ENCODE measurements around the gene METTL6.

The METTL6 gene

DNA sequence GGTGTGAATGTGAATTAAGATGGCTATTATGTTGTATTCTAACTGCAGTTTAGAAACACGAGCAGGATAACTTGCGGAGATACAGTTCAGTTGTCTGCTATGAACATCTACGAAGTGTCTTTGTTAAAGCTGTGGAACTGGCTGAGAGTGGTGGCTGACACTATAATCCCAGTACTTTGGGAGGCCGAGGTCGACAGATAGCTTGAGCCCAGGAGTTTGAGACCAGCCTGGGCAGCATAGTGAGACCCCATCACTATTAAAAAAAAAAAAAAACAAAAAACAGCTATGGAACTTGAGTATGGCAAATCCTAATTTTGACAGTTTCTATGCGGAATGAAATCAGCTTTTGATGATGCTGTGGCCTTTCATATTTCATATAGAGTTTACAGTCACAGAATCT is 1.7 kb upstream of the METTL6 start:
- no peak for DNase-seq (ENCODE audit: low read depth in 1 of 2, low spot score in 1 of 2)
- Histone ChIP-seq H3K27ac (replicated peaks) (no peak overlapping the region), H3K27me3 (ENCODE audit: insufficient read depth, poor library complexity, severe bottlenecking) (no peaks in the 10 kb centered on the region), H3K4me3 (replicated peaks; ENCODE audit: insufficient read depth, low read length) (peak overlapping the region; percentile 86)
- no peak for TF ChIP-seq POLR2AphosphoS5 (IDR thresholded peaks at IDR 0.05; ENCODE audit: low read depth)
- TF ChIP-seq, protein P1, sequence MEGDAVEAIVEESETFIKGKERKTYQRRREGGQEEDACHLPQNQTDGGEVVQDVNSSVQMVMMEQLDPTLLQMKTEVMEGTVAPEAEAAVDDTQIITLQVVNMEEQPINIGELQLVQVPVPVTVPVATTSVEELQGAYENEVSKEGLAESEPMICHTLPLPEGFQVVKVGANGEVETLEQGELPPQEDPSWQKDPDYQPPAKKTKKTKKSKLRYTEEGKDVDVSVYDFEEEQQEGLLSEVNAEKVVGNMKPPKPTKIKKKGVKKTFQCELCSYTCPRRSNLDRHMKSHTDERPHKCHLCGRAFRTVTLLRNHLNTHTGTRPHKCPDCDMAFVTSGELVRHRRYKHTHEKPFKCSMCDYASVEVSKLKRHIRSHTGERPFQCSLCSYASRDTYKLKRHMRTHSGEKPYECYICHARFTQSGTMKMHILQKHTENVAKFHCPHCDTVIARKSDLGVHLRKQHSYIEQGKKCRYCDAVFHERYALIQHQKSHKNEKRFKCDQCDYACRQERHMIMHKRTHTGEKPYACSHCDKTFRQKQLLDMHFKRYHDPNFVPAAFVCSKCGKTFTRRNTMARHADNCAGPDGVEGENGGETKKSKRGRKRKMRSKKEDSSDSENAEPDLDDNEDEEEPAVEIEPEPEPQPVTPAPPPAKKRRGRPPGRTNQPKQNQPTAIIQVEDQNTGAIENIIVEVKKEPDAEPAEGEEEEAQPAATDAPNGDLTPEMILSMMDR (IDR thresholded peaks at IDR 0.05; ENCODE audit: insufficient read depth, low read length) = no peak
- TF ChIP-seq GABPA (IDR thresholded peaks at IDR 0.05; ENCODE audit: low read depth) = no peak
- no peak for TF ChIP-seq SPI1 (IDR thresholded peaks at IDR 0.05; ENCODE audit: borderline replicate concordance, low read depth)
- TF ChIP-seq, protein P2, sequence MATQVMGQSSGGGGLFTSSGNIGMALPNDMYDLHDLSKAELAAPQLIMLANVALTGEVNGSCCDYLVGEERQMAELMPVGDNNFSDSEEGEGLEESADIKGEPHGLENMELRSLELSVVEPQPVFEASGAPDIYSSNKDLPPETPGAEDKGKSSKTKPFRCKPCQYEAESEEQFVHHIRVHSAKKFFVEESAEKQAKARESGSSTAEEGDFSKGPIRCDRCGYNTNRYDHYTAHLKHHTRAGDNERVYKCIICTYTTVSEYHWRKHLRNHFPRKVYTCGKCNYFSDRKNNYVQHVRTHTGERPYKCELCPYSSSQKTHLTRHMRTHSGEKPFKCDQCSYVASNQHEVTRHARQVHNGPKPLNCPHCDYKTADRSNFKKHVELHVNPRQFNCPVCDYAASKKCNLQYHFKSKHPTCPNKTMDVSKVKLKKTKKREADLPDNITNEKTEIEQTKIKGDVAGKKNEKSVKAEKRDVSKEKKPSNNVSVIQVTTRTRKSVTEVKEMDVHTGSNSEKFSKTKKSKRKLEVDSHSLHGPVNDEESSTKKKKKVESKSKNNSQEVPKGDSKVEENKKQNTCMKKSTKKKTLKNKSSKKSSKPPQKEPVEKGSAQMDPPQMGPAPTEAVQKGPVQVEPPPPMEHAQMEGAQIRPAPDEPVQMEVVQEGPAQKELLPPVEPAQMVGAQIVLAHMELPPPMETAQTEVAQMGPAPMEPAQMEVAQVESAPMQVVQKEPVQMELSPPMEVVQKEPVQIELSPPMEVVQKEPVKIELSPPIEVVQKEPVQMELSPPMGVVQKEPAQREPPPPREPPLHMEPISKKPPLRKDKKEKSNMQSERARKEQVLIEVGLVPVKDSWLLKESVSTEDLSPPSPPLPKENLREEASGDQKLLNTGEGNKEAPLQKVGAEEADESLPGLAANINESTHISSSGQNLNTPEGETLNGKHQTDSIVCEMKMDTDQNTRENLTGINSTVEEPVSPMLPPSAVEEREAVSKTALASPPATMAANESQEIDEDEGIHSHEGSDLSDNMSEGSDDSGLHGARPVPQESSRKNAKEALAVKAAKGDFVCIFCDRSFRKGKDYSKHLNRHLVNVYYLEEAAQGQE (IDR thresholded peaks at IDR 0.05; ENCODE audit: insufficient replicate concordance, low read depth) = no peak

DNA sequence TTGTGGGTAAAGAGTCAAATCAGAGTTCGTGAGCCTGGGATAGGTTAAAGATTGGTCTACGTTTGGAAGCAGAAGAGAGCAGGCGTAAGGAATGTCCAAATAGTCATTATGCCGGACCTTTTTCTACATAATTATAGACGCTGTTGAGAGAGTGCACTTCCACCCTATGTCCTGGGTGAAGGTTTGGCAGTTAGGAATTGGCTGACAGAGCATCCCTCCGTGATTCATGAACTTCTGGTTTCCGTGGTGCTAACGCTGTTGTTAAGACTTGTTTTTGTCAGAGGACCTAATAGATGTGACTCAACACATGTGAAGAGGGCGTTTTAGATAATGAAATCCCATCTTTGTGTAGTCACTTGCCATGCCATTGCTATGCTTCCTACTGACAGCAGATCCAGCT is 1.2 kb upstream of the METTL6 start:
- TF ChIP-seq POLR2AphosphoS5 (IDR thresholded peaks at IDR 0.05; ENCODE audit: low read depth) (no peak), SPI1 (IDR thresholded peaks at IDR 0.05; ENCODE audit: borderline replicate concordance, low read depth) (no peak), GABPA (IDR thresholded peaks at IDR 0.05; ENCODE audit: low read depth) (no peak)
- TF ChIP-seq, protein P1 (IDR thresholded peaks at IDR 0.05; ENCODE audit: insufficient read depth, low read length) = no peak
- TF ChIP-seq, protein P2 (IDR thresholded peaks at IDR 0.05; ENCODE audit: insufficient replicate concordance, low read depth) = no peak
- H3K27ac ChIP-seq (replicated peaks) = peak overlapping the region; percentile 84; the same call in 1 of the 2 replicates
- no peak for DNase-seq (ENCODE audit: low read depth in 1 of 2, low spot score in 1 of 2)
- H3K4me3 ChIP-seq (replicated peaks; ENCODE audit: insufficient read depth, low read length) = peak overlapping the region; percentile 86
- H3K27me3 ChIP-seq (ENCODE audit: insufficient read depth, poor library complexity, severe bottlenecking) = no peaks in the 10 kb centered on the region

DNA sequence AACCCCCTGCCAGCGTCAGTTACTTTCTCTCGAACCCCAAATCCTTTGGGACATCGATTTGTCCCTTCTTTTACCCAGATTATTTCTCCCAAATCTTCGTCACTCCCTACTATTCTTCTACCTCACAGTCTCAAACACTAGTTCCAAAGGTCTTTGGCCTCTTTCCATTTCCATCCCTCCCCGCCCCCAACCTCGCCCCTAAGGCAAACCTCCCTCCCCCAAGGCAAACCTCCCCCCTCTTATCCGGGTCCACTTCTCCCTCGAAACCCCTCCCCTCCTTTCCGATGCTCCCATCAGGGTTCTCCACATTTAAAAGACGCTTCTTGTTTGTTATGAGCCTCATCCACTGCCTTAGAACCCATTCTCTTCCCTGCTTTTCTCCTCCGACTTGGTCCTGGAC is 637 bp upstream of the METTL6 start:
- DNase-seq (ENCODE audit: low read depth in 1 of 2, low spot score in 1 of 2) = no peak
- Histone ChIP-seq H3K27me3 (ENCODE audit: insufficient read depth, poor library complexity, severe bottlenecking) (no peaks in the 10 kb centered on the region), H3K4me3 (replicated peaks; ENCODE audit: insufficient read depth, low read length) (peak overlapping the region; percentile 86), H3K27ac (replicated peaks) (peak overlapping the region; percentile 84)
- TF ChIP-seq GABPA (IDR thresholded peaks at IDR 0.05; ENCODE audit: low read depth) (no peak), SPI1 (IDR thresholded peaks at IDR 0.05; ENCODE audit: borderline replicate concordance, low read depth) (no peak), POLR2AphosphoS5 (IDR thresholded peaks at IDR 0.05; ENCODE audit: low read depth) (no peak)
- TF ChIP-seq, protein P1 (IDR thresholded peaks at IDR 0.05; ENCODE audit: insufficient read depth, low read length) = no peak
- TF ChIP-seq, protein P2 (IDR thresholded peaks at IDR 0.05; ENCODE audit: insufficient replicate concordance, low read depth) = no peak

All from HL-60 (cell line).